ENCODE data around the gene ASXL1.

Gene ASXL1

DNA sequence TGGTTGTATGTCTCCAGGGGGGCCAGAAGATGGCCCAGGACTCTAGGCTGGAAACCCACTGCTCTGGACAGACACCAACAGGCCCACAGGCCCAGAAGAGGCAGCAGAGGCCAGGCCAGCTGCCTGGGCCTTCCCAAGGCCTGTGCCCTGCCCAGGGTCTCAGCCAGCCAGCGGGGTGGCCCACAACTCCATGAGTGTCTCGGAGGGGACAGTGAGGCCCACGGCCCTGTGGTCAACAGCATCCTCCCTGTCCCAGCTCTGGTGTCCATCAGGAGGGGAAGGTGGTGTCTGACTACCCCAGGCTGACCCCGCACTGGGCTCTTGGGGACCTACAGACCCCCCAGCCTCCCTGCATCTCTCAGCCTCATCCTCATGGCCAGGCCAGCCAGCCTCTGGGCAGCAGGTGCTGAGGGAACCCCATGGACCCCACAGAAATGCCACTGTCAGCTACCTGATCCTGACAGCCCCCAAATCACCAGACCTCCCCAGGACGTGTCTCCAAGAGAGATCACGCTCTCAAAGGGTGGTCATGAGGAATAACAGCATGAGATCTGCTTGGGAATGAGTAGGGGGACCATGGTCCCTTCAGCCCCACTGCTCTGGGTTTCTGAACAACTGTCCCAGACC lies 114.6 kb downstream of the ASXL1 start:
- H3K4me3 Mint-ChIP-seq = no peak overlapping the region
- H3K4me1 Mint-ChIP-seq (ENCODE audit: low read depth) = peaks cover 27% of the 10 kb centered on the region
- no peaks in the 10 kb centered on the region for H3K27me3 Mint-ChIP-seq
- no peak overlapping the region for H3K27ac Mint-ChIP-seq
- H3K36me3 Mint-ChIP-seq (ENCODE audit: low read depth) = peaks cover 5% of the 10 kb centered on the region
- H3K9me3 Mint-ChIP-seq = no peaks in the 10 kb centered on the region

DNA sequence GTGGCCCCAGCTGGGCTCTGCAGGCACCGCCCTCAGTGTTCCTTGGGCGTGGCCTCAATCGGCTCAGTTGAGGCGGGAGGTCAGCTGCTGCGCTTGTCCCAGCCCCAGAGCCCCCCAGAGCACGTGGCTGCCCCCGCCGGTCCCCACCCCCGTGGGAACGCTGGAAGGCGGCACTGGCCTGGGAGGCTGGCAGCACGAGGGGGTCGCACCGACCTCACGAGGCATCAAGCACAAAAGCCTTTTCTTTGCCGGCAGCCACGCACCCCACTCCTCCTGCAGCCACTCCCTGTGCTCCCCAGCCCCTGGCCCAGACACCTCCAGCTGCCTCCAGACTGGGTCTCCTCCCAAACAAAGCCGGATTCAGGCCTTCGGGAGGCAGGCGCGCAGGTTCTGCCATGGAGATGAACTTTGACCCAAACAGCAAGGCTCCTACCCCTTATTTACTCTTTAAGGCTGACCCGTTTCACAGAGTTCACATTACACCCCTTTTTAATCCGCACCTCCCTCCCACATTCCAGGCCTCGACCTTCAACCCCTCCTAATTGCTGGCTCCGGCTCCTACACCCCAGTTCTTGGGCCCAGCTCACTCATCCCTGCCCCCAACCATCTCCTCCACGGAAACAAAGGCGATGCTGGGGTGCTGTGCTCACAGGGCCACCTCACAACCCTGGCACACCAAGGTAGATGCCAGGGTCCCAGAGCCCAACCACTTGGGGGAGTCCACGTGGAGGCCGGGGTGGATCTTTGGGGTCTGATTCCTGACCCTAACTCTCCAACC lies 115.3 kb downstream of the ASXL1 start:
- H3K27me3 Mint-ChIP-seq = no peaks in the 10 kb centered on the region
- peaks cover 5% of the 10 kb centered on the region for H3K36me3 Mint-ChIP-seq (ENCODE audit: low read depth)
- H3K27ac Mint-ChIP-seq = no peak overlapping the region
- H3K4me1 Mint-ChIP-seq (ENCODE audit: low read depth) = peaks cover 33% of the 10 kb centered on the region
- no peaks in the 10 kb centered on the region for H3K9me3 Mint-ChIP-seq
- H3K4me3 Mint-ChIP-seq = no peak overlapping the region

- peaks cover 37% of the 10 kb centered on the region for H3K4me1 Mint-ChIP-seq (ENCODE audit: low read depth)
- no peak overlapping the region for H3K4me3 Mint-ChIP-seq
- peaks cover 5% of the 10 kb centered on the region for H3K36me3 Mint-ChIP-seq (ENCODE audit: low read depth)
- H3K27me3 Mint-ChIP-seq = no peaks in the 10 kb centered on the region
- no peak overlapping the region for H3K27ac Mint-ChIP-seq
- no peaks in the 10 kb centered on the region for H3K9me3 Mint-ChIP-seq
Observed at GRCh38 chr20:32474009-32474716, 116.0 kb downstream of the ASXL1 start.

GRCh38 chr20:32474717-32474966 lies 116.5 kb downstream of the ASXL1 start:
- Mint-ChIP-seq H3K4me3 (no peak overlapping the region), H3K4me1 (ENCODE audit: low read depth) (peaks cover 37% of the 10 kb centered on the region), H3K27me3 (no peaks in the 10 kb centered on the region), H3K9me3 (no peaks in the 10 kb centered on the region), H3K36me3 (ENCODE audit: low read depth) (peaks cover 5% of the 10 kb centered on the region), H3K27ac (no peak overlapping the region)

- no peak overlapping the region for H3K4me3 Mint-ChIP-seq
- H3K27ac Mint-ChIP-seq = peak overlapping the region; percentile 58
- H3K9me3 Mint-ChIP-seq = no peaks in the 10 kb centered on the region
- H3K36me3 Mint-ChIP-seq (ENCODE audit: low read depth) = peaks cover 5% of the 10 kb centered on the region
- peaks cover 36% of the 10 kb centered on the region for H3K4me1 Mint-ChIP-seq (ENCODE audit: low read depth)
- H3K27me3 Mint-ChIP-seq = no peaks in the 10 kb centered on the region
Observed at GRCh38 chr20:32474967-32475811, 117.1 kb downstream of the ASXL1 start.

GRCh38 chr20:32476684-32477593 lies 118.8 kb downstream of the ASXL1 start:
- Mint-ChIP-seq H3K4me3 (no peak overlapping the region), H3K9me3 (no peaks in the 10 kb centered on the region), H3K27me3 (no peaks in the 10 kb centered on the region), H3K36me3 (ENCODE audit: low read depth) (no peaks in the 10 kb centered on the region), H3K4me1 (ENCODE audit: low read depth) (peaks cover 35% of the 10 kb centered on the region), H3K27ac (peak overlapping the region; percentile 65)

GRCh38 chr20:32477594-32478512 lies 119.7 kb downstream of the ASXL1 start:
- no peak overlapping the region for H3K4me3 Mint-ChIP-seq
- peak overlapping the region; percentile 55 for H3K27ac Mint-ChIP-seq
- H3K36me3 Mint-ChIP-seq (ENCODE audit: low read depth) = no peaks in the 10 kb centered on the region
- H3K9me3 Mint-ChIP-seq = no peaks in the 10 kb centered on the region
- no peaks in the 10 kb centered on the region for H3K27me3 Mint-ChIP-seq
- peaks cover 37% of the 10 kb centered on the region for H3K4me1 Mint-ChIP-seq (ENCODE audit: low read depth)

GRCh38 chr20:32478576-32478975 lies 120.4 kb downstream of the ASXL1 start:
- no peaks in the 10 kb centered on the region for H3K36me3 Mint-ChIP-seq (ENCODE audit: low read depth)
- H3K4me1 Mint-ChIP-seq (ENCODE audit: low read depth) = peaks cover 37% of the 10 kb centered on the region
- H3K27ac Mint-ChIP-seq = no peak overlapping the region
- H3K9me3 Mint-ChIP-seq = no peaks in the 10 kb centered on the region
- no peak overlapping the region for H3K4me3 Mint-ChIP-seq
- no peaks in the 10 kb centered on the region for H3K27me3 Mint-ChIP-seq

GRCh38 chr20:32479012-32479411 lies 120.9 kb downstream of the ASXL1 start:
- Mint-ChIP-seq H3K27ac (no peak overlapping the region), H3K4me3 (no peak overlapping the region)

DNA sequence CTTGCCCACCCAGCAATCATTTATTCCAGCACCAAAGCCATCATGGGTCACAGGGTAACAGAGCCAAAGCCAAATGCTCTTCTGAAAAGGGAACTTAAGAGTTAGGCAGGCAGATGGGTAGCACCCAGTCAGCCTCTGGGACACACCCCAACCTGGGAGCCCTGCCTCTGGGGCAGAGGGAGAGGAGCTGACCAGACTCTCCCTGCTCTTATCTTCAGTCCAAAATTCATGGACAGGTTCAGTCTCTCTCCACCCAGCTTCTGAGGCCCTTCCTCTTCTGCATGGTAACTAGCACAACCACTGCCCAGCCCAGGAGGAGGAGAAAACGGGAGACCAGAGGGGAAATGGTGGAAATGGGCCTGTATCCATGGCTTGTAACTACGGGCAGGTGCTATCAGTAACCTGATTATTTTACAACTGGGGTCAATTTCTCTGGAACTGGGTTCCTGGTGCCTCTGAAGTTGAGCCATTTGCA lies 121.6 kb downstream of the ASXL1 start:
- Mint-ChIP-seq H3K27me3 (no peaks in the 10 kb centered on the region), H3K9me3 (no peaks in the 10 kb centered on the region), H3K27ac (no peak overlapping the region), H3K4me1 (ENCODE audit: low read depth) (peaks cover 38% of the 10 kb centered on the region), H3K4me3 (no peak overlapping the region), H3K36me3 (ENCODE audit: low read depth) (no peaks in the 10 kb centered on the region)

More at GRCh38 chr20:32479012-32479411, 120.9 kb downstream of the ASXL1 start:
- peaks cover 37% of the 10 kb centered on the region for H3K4me1 Mint-ChIP-seq (ENCODE audit: low read depth)
- no peaks in the 10 kb centered on the region for H3K27me3 Mint-ChIP-seq
- H3K36me3 Mint-ChIP-seq (ENCODE audit: low read depth) = no peaks in the 10 kb centered on the region
- no peaks in the 10 kb centered on the region for H3K9me3 Mint-ChIP-seq

DNA sequence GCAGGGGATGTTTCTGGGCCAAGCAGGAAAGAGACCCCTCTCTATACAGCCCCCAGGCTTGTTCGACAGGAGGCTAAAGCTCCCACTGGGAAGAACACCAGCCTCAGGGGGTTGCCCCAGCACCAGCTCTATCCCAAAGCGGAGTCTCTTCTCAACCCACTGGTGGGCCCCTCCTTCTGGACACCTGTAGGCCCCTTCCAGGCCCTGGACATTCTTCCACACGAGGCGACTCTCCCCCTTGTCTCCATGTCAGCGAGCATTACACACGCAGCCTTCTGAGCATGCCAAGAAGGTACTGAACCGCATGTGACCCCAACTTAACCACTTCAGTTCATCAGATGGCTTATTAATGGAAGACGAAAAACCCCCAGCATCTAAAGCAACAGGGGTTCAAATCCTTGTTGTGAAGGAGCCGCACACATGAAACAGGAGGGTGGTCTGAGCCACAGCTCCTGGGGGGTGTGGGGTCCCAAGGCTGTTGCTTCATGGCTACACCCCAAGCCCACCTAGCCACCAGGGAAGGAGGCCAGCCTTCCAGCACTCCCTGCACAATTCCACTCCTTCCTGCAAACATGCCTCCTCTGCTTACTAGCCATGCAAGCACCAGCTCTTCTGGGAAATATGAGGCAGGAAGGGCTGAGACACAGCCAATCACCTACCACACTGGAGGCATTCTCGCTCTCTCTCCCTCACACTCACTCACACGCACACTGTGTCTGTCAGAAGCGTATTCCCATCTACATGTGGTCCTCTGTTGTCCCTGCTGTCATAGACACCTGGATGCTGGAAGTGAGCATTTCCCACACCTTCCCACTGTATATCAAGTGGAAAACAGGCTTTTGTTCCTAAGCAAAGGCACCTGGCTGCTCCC lies 122.5 kb downstream of the ASXL1 start:
- Mint-ChIP-seq H3K4me3 (no peak overlapping the region), H3K4me1 (ENCODE audit: low read depth) (peaks cover 44% of the 10 kb centered on the region), H3K36me3 (ENCODE audit: low read depth) (no peaks in the 10 kb centered on the region)

GRCh38 chr20:32481311-32482142 lies 123.4 kb downstream of the ASXL1 start:
- H3K9me3 Mint-ChIP-seq = no peaks in the 10 kb centered on the region
- peaks cover 2% of the 10 kb centered on the region for H3K36me3 Mint-ChIP-seq (ENCODE audit: low read depth)
- H3K4me1 Mint-ChIP-seq (ENCODE audit: low read depth) = peaks cover 41% of the 10 kb centered on the region
- no peak overlapping the region for H3K27ac Mint-ChIP-seq
- H3K27me3 Mint-ChIP-seq = no peaks in the 10 kb centered on the region
- peak overlapping the region; percentile 61 for H3K4me3 Mint-ChIP-seq

More for the DNA sequence above, 122.5 kb downstream of the ASXL1 start:
- H3K27ac Mint-ChIP-seq = no peak overlapping the region
- no peaks in the 10 kb centered on the region for H3K9me3 Mint-ChIP-seq
- no peaks in the 10 kb centered on the region for H3K27me3 Mint-ChIP-seq

All from stimulated activated naive CD8-positive, alpha-beta T cell treated with anti-CD3 and anti-CD28 coated beads, Interleukin-15, Interleukin-2, amounts not matched to agents 100 ng/mL and 50 ng/mL, for 24 hours (primary cell).